Ovary (tissue), 9 donors: Measurements from ENCODE around the gene PODXL. TPM values are rescaled to one million over a fixed set of nuclear protein-coding genes. Genes with fewer than 3 reads are reported as not detected.
A peak's percentile ranks its signal among the peaks of the same experiment; 100 is the strongest.
"Not testable (repeated sequence)": the region's sequence is repeated elsewhere in the genome, so short reads cannot be mapped to it uniquely, and the experiment has no call there.

Source experiments
- DNase-seq, 5 donors: peaks; one replicate each; pipeline ENCODE4 v3.0.0-alpha.2; 2019 to 2020
- H3K27ac ChIP-seq, 2 donors: fragments of 200-600 bp; one replicate each; pipeline versions ENCODE4 v1.5.1 to v1.8.0; 2019 to 2022
- H3K27me3 ChIP-seq: fragments of 200-600 bp; one replicate; pipeline ENCODE4 v1.8.0; 2022
- H3K36me3 ChIP-seq: fragments of 200-600 bp; sonication (generic); one replicate; pipeline ENCODE4 v1.5.1; 2019
- H3K4me1 ChIP-seq: one replicate; pipeline ENCODE4 v1.8.1; 2013; ENCODE audit warnings: mild to moderate bottlenecking, moderate library complexity; ENCODE audit not compliant: insufficient read depth
- H3K4me3 ChIP-seq: fragments of 200-600 bp; sonication (generic); one replicate; pipeline ENCODE4 v1.5.1; 2017
- H3K9me3 ChIP-seq, 2 donors: fragments of 200-600 bp in 1 of 2; sonication (generic) in 1 of 2; one replicate each; pipeline versions ENCODE4 v1.5.1 to v1.8.1; 2013 to 2019; ENCODE audit warnings: mild to moderate bottlenecking in 1 of 2, moderate library complexity in 1 of 2
- CTCF ChIP-seq, 3 donors: fragments of 450-650 bp in 2 of 3; fragments of 200-600 bp in 1 of 3; IDR thresholded peaks; one replicate each; pipeline versions ENCODE4 v1.5.1 to v1.8.0; 2016 to 2022; ENCODE audit warnings: antibody characterized with exemption in 3 of 3, mild to moderate bottlenecking in 1 of 3
- EP300 ChIP-seq: sonication (generic); formaldehyde crosslinking; IDR thresholded peaks from one replicate; pipeline ENCODE4 v1.6.1; 2017; ENCODE audit warnings: antibody characterized with exemption
- POLR2A ChIP-seq: fragments of 450-650 bp; IDR thresholded peaks from one replicate; pipeline ENCODE4 v1.6.1; 2017; ENCODE audit warnings: antibody characterized with exemption, mild to moderate bottlenecking, moderate library complexity
- WGBS, 3 donors: extraction: QIAGEN DNeasy Blood & Tissue Kit in 1 of 3; methylation state at CpG; one replicate each; pipeline versions ENCODE4 v1.1.5 to v1.1.7; 2013 to 2017; 5-methylcytosine and 5-hydroxymethylcytosine counted together
- intact Hi-C, 4 donors: fragments of 100-400 bp; cut with DNase I; formaldehyde crosslinking; loops; one replicate each; pipeline versions ENCODE4 v1.11.0 to v1.15.1; 2022 to 2023
- polyA plus RNA-seq, 2 donors: library from polyadenylated mRNA; stranded (reverse); fragments of 200-250 nt in 1 of 2; fragments of 350-450 nt in 1 of 2; fragmentation: Illumina TruSeq in 1 of 2; extraction: RNeasy Lipid Tissue Mini Kit (QIAGEN cat#74804) in 1 of 2; gene quantifications; one replicate each; pipeline ENCODE4 v1.2.3, GENCODE V29; 2013 to 2014
- total RNA-seq, 7 donors: library from RNA; depleted of rRNA in 2 of 7; stranded (reverse); fragments of >200 nt in 2 of 7; fragmentation: NEBNext Ultra II Directional in 3 of 7; extraction: Animal tissue kit (Norgen Biotek cat#: 25700) in 3 of 7; gene quantifications; one replicate each; pipeline versions ENCODE4 v1.1.0 to v1.2.4, GENCODE V29; 2016 to 2023
- donor health status: DM: no; HTN: no; CAD: no; lungs with moderate emphysema.
- donor health status: DM: no; HTN: no; CAD: no.
- donor health status: Bipolar disorder and iron deficiency.
- donor health status: DM: yes; HTN: yes; CAD: no.
- donor health status: DM: no; HTN: no; CAD: no.
- donor health status: DM: yes; HTN: yes; CAD: no.

PODXL gene
- total and polyA plus RNA-seq, 9 donors = 13.2 to 85.1 (median 34.8) TPM

- peaks cover 12% of the 10 kb centered on the region for H3K4me1 ChIP-seq
- H3K4me3 ChIP-seq = no peak overlapping the region
- DNase-seq = peak; percentile 82 to 93 (median 88)
- TF ChIP-seq CTCF (IDR thresholded peaks at IDR 0.05) = peak; percentile 86 to 93 (median 91)
- no peak for TF ChIP-seq POLR2A
- TF ChIP-seq EP300 = no peak
- no peaks in the 10 kb centered on the region for H3K9me3 ChIP-seq
- intact Hi-C loops = loop anchor here in 3 of 4 donors (2.0 to 10.0 kb wide), 4 partner anchors 145 to 433 kb away; no protein-coding TSS in a partner anchor
- H3K27me3 ChIP-seq = no peaks in the 10 kb centered on the region
- no peaks in the 10 kb centered on the region for H3K36me3 ChIP-seq
- H3K27ac ChIP-seq = no peak overlapping the region
- WGBS, 3 donors = 8 to 14% (median 8%) methylated on average over 14 of the region's 14 CpGs
Observed at GRCh38 chr7:131507592-131508331, 48.7 kb downstream of the PODXL start.

- Histone ChIP-seq H3K27ac (no peak overlapping the region), H3K4me3 (no peak overlapping the region), H3K4me1 (peaks cover 13% of the 10 kb centered on the region), H3K27me3 (no peaks in the 10 kb centered on the region), H3K36me3 (no peaks in the 10 kb centered on the region), H3K9me3 (no peaks in the 10 kb centered on the region)
- intact Hi-C loops = loop anchor here in 2 of 4 donors (5.0 to 10.0 kb wide), 3 partner anchors 146 to 432 kb away; no protein-coding TSS in a partner anchor
- TF ChIP-seq EP300 = no peak
- no peak for TF ChIP-seq CTCF (IDR thresholded peaks at IDR 0.05)
- no peak for TF ChIP-seq POLR2A
- peak in 1 of 5 donors; percentile 36 for DNase-seq
- 58 to 70% (median 58%) methylated on average over 16 to 18 of the region's 18 CpGs for WGBS, 3 donors
Observed at GRCh38 chr7:131506597-131506996, 49.8 kb downstream of the PODXL start.

GRCh38 chr7:131505636-131506557, 50.5 kb downstream of the PODXL start:
- Histone ChIP-seq H3K27ac (no peak overlapping the region), H3K9me3 (no peaks in the 10 kb centered on the region), H3K36me3 (no peaks in the 10 kb centered on the region), H3K27me3 (no peaks in the 10 kb centered on the region), H3K4me3 (no peak overlapping the region), H3K4me1 (peaks cover 13% of the 10 kb centered on the region)
- 76 to 87% (median 78%) methylated on average over 29 to 30 of the region's 30 CpGs for WGBS, 3 donors
- intact Hi-C loops = loop anchor here in 2 of 4 donors (5.0 to 10.0 kb wide), 3 partner anchors 146 to 431 kb away; no protein-coding TSS in a partner anchor
- DNase-seq = peak in 1 of 5 donors; percentile 34
- TF ChIP-seq POLR2A = no peak
- TF ChIP-seq CTCF (IDR thresholded peaks at IDR 0.05) = no peak
- no peak for TF ChIP-seq EP300

- not testable (repeated sequence) for H3K27me3 ChIP-seq, H3K4me3 ChIP-seq, DNase-seq, H3K27ac ChIP-seq, H3K9me3 ChIP-seq, H3K36me3 ChIP-seq
- peaks cover 13% of the 10 kb centered on the region for H3K4me1 ChIP-seq
- intact Hi-C loops = loop anchor here in 2 of 4 donors (5.0 to 10.0 kb wide), 3 partner anchors 147 to 430 kb away; no protein-coding TSS in a partner anchor
- WGBS, 3 donors = 83 to 89% (median 85%) methylated on average over 8 of the region's 8 CpGs
Observed at GRCh38 chr7:131505037-131505620, 51.3 kb downstream of the PODXL start.
